Adrenal gland (tissue), 12 donors: ENCODE measurements around the gene WNT7B. TPM values are rescaled to one million over a fixed set of nuclear protein-coding genes. Genes with fewer than 3 reads are reported as not detected.

Experiments used
- DNase-seq, 7 donors: peaks; one replicate each; pipeline ENCODE4 v3.0.0-alpha.2; 2019 to 2020
- H3K27ac ChIP-seq, 5 donors: fragments of 200-600 bp; sonication (generic) in 4 of 5; 1 replicate in 3 of 5; 2 replicates in 2 of 5; pipeline versions ENCODE4 v1.5.1 to v1.8.0; 2016 to 2020; ENCODE audit warnings: mild to moderate bottlenecking in 1 of 5
- H3K27me3 ChIP-seq: fragments of 200-600 bp; 2 replicates; pipeline ENCODE4 v1.8.0; 2021
- H3K36me3 ChIP-seq, 2 donors: fragments of 200-600 bp; replicated peaks in 1 of 2; 1 replicate in 1 of 2; 2 replicates in 1 of 2; pipeline versions ENCODE4 v1.5.1 to v1.8.0; 2018 to 2022
- H3K4me1 ChIP-seq, 2 donors: fragments of 200-600 bp; replicated peaks in 1 of 2; 1 replicate in 1 of 2; 2 replicates in 1 of 2; pipeline versions ENCODE4 v1.5.1 to v1.8.0; 2018 to 2021
- H3K4me3 ChIP-seq, 4 donors: fragments of 200-600 bp; sonication (generic) in 3 of 4; one replicate each; pipeline ENCODE4 v1.5.1; 2016 to 2018
- H3K9me3 ChIP-seq, 3 donors: fragments of 200-600 bp; sonication (generic) in 1 of 3; replicated peaks in 1 of 3; 1 replicate in 2 of 3; 2 replicates in 1 of 3; pipeline versions ENCODE4 v1.5.1 to v1.8.0; 2016 to 2021
- CTCF ChIP-seq, 6 experiments: fragments of 450-650 bp in 4 of 6; fragments of 200-600 bp in 2 of 6; sonication (generic) in 1 of 6; IDR thresholded peaks; 1 replicate in 5 of 6; 2 replicates in 1 of 6; pipeline versions ENCODE4 v1.5.1 to v1.8.0; 2016 to 2021; ENCODE audit warnings: antibody characterized with exemption in 6 of 6, mild to moderate bottlenecking in 2 of 6, moderate library complexity in 1 of 6
- POLR2A ChIP-seq, 2 donors: fragments of 450-650 bp; IDR thresholded peaks; one replicate each; pipeline ENCODE4 v1.6.1; 2017; ENCODE audit warnings: antibody characterized with exemption in 2 of 2, mild to moderate bottlenecking in 2 of 2, moderate library complexity in 1 of 2
- WGBS, 4 donors: extraction: QIAGEN DNeasy Blood & Tissue Kit in 2 of 4; methylation state at CpG; one replicate each; pipeline versions ENCODE4 v1.1.5 to v1.1.7; 2013 to 2017; 5-methylcytosine and 5-hydroxymethylcytosine counted together
- intact Hi-C, 2 donors: fragments of 100-400 bp; cut with DNase I; formaldehyde crosslinking; loops; one replicate each; pipeline versions ENCODE4 v1.14.1 to v1.15.0; 2022 to 2023
- polyA plus RNA-seq, 3 donors: library from polyadenylated mRNA; stranded (reverse); fragments of 200-250 nt in 2 of 3; fragments of 350-450 nt in 1 of 3; fragmentation: Illumina TruSeq in 1 of 3; extraction: RNeasy Lipid Tissue Mini Kit (QIAGEN cat#74804) in 1 of 3; gene quantifications; one replicate each; pipeline ENCODE4 v1.2.3, GENCODE V29; 2013 to 2014
- total RNA-seq, 9 donors: library from RNA; depleted of rRNA in 4 of 9; stranded (reverse); fragments of >200 nt in 4 of 9; fragments of 120-200 nt in 1 of 9; fragmentation: NEBNext Ultra II Directional in 1 of 9; extraction: Animal tissue kit (Norgen Biotek cat#: 25700) in 1 of 9; gene quantifications; one replicate each; pipeline versions ENCODE4 v1.1.0 to v1.2.4, GENCODE V29; 2013 to 2023
- donor health status: healthy with polysubstance abuse.
- donor health status: Bipolar disorder and iron deficiency.
- donor health status: DM: yes; HTN: yes; CAD: no.
- donor health status: DM: no; HTN: no; CAD: no.
- donor health status: DM: no; HTN: no; CAD: no.
- donor health status: DM: yes; HTN: yes; CAD: no.

WNT7B gene
- total and polyA plus RNA-seq, 12 donors = 0.07 to 0.24 (median 0.15) TPM; not detected in 8

- 63 to 75% (median 72%) methylated on average over 17 to 27 of the region's 27 CpGs for WGBS, 4 donors
- H3K27ac ChIP-seq = no peak overlapping the region
- no peak for TF ChIP-seq CTCF (IDR thresholded peaks at IDR 0.05)
- TF ChIP-seq POLR2A (IDR thresholded peaks at IDR 0.05) = no peak
Measured at GRCh38 chr22:45911601-45912271, 65.2 kb downstream of the WNT7B start.

GRCh38 chr22:45910928-45911467, 66.0 kb downstream of the WNT7B start:
- TF ChIP-seq CTCF (IDR thresholded peaks at IDR 0.05) (no peak), POLR2A (IDR thresholded peaks at IDR 0.05) (no peak)
- WGBS, 4 donors = 69 to 84% (median 79%) methylated on average over 6 to 17 of the region's 17 CpGs
- Histone ChIP-seq H3K36me3 (no peaks in the 10 kb centered on the region), H3K9me3 (no peaks in the 10 kb centered on the region), H3K4me1 (no peaks in the 10 kb centered on the region), H3K27me3 (no peaks in the 10 kb centered on the region), H3K4me3 (no peak overlapping the region), H3K27ac (no peak overlapping the region)
- DNase-seq = peak in 1 of 7 donors; percentile 11
- intact Hi-C loops = no loop called here

More at GRCh38 chr22:45911601-45912271, 65.2 kb downstream of the WNT7B start:
- Histone ChIP-seq H3K27me3 (no peaks in the 10 kb centered on the region), H3K9me3 (no peaks in the 10 kb centered on the region), H3K36me3 (no peaks in the 10 kb centered on the region), H3K4me3 (no peak overlapping the region), H3K4me1 (no peaks in the 10 kb centered on the region)
- intact Hi-C loops = no loop called here
- peak in 3 of 7 donors; percentile 19 to 28 (median 23) for DNase-seq

- intact Hi-C loops = no loop called here
- no peaks in the 10 kb centered on the region for H3K9me3 ChIP-seq
Measured at GRCh38 chr22:45908961-45909360, 68.0 kb downstream of the WNT7B start.

GRCh38 chr22:45907996-45908395, 69.0 kb downstream of the WNT7B start:
- Histone ChIP-seq H3K27me3 (no peaks in the 10 kb centered on the region), H3K36me3 (no peaks in the 10 kb centered on the region), H3K4me1 (peaks cover 0 to 12% of the 10 kb centered on the region in 2 donors), H3K4me3 (no peak overlapping the region), H3K9me3 (no peaks in the 10 kb centered on the region), H3K27ac (no peak overlapping the region)
- intact Hi-C loops = no loop called here
- 74 to 90% (median 87%) methylated on average over 4 to 12 of the region's 12 CpGs for WGBS, 4 donors
- TF ChIP-seq POLR2A (IDR thresholded peaks at IDR 0.05) = no peak
- TF ChIP-seq CTCF (IDR thresholded peaks at IDR 0.05) = no peak
- DNase-seq = no peak

More at GRCh38 chr22:45908961-45909360, 68.0 kb downstream of the WNT7B start:
- H3K36me3 ChIP-seq = no peaks in the 10 kb centered on the region
- no peak for DNase-seq
- no peak overlapping the region for H3K27ac ChIP-seq
- TF ChIP-seq CTCF (IDR thresholded peaks at IDR 0.05) (no peak), POLR2A (IDR thresholded peaks at IDR 0.05) (no peak)
- 79 to 92% (median 90%) methylated on average over 2 to 6 of the region's 6 CpGs for WGBS, 4 donors
- H3K4me1 ChIP-seq = peaks cover 0 to 3% of the 10 kb centered on the region in 2 donors
- no peak overlapping the region for H3K4me3 ChIP-seq
- no peaks in the 10 kb centered on the region for H3K27me3 ChIP-seq
